TTC549 (cell line): ENCODE data around the gene EEF1A2.

ENCODE experiments used
- FAIRE-seq: peaks from 2 replicates; lab custom pipeline; 2012; peaks lifted over from hg19 to GRCh38; lab: Jason Lieb, UNC

EEF1A2 gene

GRCh38 chr20:63498960-63499337, at the start of gene EEF1A2:
Gene EEF1A2 (minus strand): TSS chr20:63499083. CDS start chr20:63497763, 1,320 bp downstream.
- no peak for FAIRE-seq

DNA sequence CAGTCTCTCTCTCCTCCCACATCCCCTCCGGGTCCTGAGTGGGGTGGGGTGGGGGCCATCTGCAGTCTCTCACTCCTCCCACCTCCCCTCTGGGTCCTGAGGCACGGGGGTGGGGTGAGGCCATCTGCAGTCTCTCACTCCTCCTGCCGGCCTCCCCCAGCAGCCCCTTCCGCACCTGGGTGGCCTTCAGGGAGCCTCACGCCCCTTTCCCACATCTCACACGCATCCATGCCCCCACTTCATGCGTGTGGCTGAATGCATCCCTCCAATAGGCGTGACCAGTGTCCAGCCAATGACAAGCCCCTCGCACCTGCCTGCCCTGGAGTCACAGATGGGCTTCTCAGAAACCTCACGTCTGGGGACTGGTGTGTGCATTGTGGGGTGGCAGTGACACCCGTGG, 49.7 kb upstream of the EEF1A2 start:
- no peak for FAIRE-seq

DNA sequence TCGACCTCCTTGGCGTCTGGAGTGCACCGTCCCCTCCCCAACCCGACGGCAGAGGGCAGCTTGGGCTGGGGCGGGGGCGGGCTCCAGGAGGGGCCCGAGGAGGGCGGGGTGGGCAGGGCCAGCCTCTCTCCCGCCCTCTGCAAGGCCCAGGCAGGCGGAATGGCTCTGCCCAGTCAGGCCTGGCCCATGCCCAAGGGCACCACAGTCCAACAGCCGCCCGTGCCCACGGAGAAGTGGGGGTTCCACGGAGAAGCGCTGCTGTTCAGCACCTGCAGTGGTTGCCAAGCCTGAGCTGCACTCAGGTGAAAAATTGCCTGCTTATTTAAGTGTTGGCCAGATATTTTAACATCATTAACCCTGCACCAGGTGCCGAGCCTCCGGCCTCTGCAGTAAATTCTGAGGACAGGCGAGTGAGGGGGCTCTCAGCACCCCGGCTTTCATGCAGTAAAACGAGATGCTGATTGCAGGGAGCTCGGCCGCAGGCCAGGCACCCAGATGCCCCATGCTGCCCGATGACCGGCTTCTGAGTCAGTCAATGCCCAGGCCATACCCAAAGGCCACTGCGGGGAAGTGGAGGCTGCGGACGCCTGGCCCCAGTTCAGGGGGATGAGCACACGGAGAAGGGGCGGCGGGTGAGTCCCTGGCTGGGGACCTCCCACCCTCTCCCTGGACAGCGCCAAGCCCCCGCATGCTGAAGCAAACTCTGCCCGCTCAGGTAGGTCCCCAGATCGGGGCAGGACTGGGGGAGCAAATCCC, 49.0 kb upstream of the EEF1A2 start, which contains the start of gene SRMS:
Gene SRMS, minus strand, starts transcription at position 25 of the 756 bp plus-strand sequence. CDS start 286 bp downstream, outside the sequence.
- no peak for FAIRE-seq

DNA sequence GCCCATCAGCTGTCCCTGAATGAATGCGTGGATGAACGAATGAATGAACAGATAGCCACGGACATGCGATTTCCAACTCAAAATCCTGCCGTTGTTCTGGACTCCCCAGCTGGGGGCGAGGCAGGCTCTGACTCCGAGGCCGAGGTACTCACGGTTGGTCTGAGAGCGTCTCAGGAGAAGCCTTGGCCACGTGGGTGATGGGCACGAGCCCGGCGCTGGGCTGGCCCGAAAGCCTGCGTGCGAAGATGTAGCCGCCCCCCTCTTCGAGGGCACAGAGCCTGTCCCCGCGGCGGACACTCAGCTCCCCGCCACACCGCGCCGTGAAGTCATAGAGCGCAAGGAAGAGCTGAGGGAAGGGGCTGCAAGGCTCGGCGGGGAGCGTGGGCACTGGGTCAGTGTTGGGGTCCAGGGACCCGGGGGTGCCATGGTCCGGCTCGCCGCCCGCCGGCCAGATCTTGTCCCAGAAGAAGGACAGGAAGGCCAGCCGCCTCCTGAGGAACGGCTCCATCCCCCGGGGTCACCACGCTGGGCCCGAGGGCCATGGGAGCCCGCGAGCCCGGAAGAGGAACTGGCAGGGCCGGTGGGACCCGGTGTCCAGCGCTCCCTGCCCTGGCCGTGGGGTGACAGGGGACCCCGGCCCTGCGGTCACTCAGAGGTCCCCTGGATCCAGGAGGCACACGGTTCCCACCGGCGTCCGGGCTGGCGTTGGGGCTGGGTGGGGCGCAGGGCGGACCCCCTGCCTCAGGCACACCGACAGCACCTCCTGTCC, 48.3 kb upstream of the EEF1A2 start:
- FAIRE-seq = no peak

GRCh38 chr20:63546256-63546955, 47.5 kb upstream of the EEF1A2 start:
- no peak for FAIRE-seq

DNA sequence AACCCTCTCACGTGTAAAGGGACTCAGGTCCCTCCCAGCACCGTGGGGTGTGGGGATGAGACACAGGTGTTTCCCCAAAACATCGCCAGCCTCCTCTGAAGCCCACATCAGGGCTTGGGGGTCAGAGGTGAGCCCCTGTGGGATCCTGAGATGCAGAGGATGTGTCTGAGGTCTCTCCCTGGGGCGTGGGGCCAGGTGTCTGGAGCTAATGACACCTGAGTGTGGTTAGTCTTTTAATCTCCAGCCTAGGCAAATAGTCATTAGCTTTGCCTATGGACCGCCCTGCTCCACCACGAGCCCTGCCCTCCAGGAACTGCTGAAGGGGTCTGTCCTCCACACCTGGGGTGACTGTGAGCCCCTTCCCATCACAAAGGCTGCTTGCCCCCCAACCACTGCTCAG, 46.9 kb upstream of the EEF1A2 start:
- FAIRE-seq = no peak

DNA sequence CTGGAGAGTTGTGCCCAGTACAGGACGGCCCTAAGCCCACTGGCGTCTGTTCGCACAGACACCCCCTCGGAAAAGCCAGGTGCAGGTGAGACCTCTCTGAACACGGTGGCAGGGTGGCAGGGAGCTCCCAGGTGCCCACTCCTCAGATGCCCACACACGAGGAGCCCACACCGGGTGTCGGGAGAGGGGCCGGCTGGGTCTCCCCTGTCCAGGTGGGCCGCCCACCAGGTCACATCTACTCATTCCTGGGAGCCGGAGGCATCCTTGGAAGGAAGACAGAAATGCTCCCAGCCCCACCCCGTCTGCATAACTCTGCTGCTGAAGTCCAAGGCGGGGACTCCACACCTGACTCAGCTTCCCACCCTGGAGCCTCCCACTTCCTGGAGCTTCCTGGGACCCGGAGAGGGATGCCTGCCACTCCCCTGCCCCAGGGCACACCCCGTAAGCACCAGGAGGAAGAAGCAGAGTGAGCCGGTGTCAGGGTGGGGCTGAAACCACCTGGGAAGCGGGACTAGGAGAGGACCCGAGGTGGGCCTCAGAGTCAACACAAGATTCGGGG, 46.2 kb upstream of the EEF1A2 start:
- FAIRE-seq = no peak

- FAIRE-seq = no peak
Observed at GRCh38 chr20:63544241-63544957, 45.5 kb upstream of the EEF1A2 start.

DNA sequence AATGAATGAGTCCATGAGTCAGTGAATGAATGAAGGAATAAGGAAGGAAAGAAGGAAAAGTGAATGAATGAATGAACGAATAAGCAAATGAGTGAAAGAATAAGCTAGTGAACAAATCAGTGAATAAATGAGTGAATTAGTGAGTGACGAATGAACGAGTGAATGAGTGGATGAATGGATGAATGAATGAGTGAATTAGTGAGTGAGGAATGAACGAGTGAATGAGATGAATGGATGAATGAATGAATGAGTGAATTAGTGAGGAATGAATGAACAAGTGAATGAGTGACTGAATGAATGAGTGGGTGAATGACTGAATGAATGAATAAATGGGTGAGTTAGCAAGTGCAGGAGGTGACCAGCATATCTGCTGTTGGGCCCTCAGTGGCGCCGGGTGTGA, 44.9 kb upstream of the EEF1A2 start:
- FAIRE-seq = no peak

DNA sequence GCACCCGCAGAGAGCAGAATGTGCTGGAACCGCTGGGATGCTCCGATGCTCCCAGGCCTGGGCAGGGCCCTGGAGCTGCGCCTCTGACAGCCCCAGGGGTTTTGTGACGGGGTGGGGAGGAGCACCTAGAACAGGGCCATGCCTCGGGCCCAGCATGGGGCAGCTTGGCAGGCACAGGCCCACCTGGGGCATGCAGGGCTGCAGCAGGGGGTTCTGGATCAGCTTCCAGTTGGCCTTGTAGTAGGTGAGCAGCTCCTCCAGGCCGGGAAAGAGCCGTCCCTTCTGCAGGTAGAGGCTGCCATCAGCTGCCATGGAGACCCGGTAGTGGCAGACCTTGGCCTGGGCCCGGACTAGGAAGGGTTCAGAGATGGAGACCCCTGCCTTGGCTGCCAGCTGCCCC, 44.2 kb upstream of the EEF1A2 start:
- no peak for FAIRE-seq

DNA sequence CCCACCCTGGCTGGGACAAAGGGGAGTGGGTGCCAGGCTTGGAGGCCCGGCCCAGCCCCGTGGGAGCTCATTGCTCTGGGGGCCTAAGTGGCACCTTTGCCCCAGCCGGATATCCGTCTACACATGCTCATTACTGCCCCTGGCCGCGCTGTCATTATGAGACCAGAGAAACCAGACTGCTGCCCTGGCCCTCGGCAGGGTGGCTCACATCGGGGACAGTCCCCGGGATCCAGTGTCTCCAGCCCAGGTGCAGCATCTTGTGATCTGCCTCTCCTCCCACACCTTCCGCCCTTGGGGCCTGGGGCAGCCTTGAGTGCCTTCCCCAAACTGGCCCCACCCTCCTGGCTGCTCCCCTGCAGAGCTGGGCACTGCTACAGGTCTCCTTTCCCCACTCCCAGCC, 43.8 kb upstream of the EEF1A2 start:
- no peak for FAIRE-seq

DNA sequence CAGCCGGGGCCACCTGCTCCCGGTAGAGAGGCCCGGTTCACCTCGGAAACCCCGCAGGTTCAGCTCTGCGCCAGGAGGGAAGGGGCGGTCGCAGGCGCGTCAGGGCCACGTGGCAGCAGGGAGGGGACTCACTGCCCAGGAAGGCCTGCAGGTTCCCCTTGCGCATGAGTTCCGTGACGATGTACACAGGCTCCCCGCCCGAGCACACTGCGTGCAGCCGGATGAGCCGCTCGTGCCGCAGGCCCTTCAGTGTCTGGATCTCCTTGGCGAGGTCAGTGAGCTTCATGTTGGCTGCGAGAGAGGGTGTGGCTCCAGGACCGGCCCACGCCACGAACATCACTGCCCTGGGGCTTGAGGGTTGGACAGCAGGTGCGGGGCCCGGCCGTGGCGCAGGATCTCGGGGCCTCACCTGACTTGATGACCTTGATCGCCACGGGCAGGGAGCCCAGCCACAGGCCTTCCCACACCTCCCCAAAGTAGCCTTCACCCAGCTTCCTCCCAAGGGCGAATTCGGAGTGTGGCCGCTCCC, 43.2 kb upstream of the EEF1A2 start:
- FAIRE-seq = no peak

DNA sequence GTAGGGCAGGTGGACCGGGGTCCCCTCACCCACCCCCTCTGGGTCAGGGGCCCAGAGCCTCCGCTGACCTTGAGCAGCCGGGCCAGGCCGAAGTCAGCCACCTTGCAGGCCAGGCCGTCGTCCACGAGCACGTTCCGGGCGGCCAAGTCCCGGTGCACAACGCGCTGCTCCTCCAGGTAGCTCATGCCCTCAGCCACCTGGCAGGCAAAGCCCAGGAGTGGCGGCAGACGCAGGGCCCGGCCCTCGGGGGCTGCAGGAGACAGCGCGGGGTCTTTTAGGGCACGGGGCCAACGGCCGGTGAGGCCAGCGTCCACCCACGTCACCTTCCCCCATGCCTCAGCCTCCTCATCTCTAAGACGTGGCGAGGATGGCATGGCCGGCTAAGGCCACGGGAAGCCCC, 42.5 kb upstream of the EEF1A2 start:
- no peak for FAIRE-seq

DNA sequence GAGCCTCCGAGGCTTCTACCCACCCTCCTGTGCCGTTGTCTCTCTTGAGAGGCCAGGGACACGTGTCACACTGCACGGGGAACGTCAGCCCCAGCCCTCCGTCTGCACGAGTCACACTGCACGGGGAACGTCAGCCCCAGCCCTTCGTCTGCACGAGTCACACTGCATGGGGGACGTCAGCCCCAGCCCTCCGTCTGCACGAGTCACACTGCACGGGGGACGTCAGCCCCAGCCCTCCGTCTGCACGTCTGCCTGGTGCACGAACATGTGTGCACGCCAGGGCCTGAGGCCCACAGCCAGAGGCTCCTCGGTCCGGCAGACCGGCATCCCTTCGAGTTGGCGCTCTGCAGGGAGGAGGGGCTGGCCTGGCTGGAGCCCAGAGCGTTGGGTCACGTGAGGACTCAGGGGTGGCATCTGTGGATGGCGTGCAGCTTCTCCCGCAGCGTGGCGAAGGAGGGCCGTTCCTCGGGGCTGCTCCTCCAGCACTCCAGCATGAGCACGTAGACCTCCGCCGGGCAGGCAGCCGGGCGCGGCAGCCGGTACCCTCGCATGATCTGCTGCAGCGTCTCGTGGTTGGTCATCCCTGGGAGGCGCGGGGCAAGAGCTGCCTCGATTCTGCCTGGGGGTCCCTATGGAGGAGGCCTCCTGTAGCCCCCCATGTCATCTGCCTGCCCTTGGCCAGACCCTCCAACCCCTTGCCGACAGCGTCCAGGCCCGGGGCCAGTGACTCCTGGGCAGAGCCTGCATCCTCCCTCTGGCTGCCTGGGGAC, 41.7 kb upstream of the EEF1A2 start:
- FAIRE-seq = no peak

GRCh38 chr20:63539441-63540370, 40.8 kb upstream of the EEF1A2 start:
- FAIRE-seq = no peak

- FAIRE-seq = no peak
Observed at GRCh38 chr20:63539092-63539430, 40.2 kb upstream of the EEF1A2 start.

GRCh38 chr20:63538204-63539091, 39.6 kb upstream of the EEF1A2 start:
- no peak for FAIRE-seq

DNA sequence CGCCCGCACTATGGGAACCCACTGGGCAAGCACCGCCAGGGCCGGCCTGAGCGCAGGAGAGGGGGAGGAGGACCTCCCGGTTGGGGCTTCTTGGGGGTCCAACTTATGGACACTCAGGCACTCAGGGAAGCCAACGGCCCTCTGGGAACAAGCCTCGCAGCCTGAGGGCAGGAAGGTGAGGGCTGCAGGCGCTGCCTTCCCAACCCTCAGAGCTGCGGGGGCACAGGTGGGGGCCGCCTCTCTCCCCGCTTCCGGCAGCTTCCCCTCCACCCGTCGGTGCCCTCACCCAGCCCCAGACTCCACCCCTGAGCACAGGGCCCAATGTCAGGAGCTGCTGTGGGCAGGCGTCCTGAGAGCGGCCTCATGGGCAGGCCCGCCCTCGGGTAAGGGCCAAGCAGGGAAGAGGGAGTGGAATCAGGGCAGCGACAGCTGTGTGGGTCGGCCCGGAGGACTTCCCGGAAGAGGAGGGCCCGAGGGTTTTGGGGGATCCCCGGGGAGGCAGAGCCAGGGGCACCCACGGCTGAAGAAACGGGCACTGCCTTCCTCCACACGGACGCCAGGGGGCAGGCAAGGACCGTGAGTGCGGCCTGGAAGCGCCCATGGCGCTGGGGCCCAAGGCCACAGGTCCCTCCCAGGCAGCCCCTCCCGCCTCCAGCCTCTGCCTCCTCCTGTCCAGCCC, 38.8 kb upstream of the EEF1A2 start:
- no peak for FAIRE-seq
